DND-41 (cell line): ENCODE measurements around the gene PRELP.

Experiments used
- EZH2 ChIP-seq: IDR thresholded peaks from 3 replicates; pipeline ENCODE4 v1.6.1; 2012; ENCODE audit warnings: borderline replicate concordance, low read depth, mild to moderate bottlenecking, moderate library complexity, low read length, inconsistent platforms; ENCODE audit not compliant: severe bottlenecking
- TF ChIP-seq, protein P1 (sequence below): IDR thresholded peaks from 2 replicates; pipeline ENCODE4 v1.5.1; 2012; ENCODE audit warnings: borderline replicate concordance, low read length, moderate library complexity, mild to moderate bottlenecking; ENCODE audit not compliant: poor library complexity, severe bottlenecking; ENCODE audit errors: extremely low read depth

- no peak for TF ChIP-seq EZH2
- TF ChIP-seq, protein P1, sequence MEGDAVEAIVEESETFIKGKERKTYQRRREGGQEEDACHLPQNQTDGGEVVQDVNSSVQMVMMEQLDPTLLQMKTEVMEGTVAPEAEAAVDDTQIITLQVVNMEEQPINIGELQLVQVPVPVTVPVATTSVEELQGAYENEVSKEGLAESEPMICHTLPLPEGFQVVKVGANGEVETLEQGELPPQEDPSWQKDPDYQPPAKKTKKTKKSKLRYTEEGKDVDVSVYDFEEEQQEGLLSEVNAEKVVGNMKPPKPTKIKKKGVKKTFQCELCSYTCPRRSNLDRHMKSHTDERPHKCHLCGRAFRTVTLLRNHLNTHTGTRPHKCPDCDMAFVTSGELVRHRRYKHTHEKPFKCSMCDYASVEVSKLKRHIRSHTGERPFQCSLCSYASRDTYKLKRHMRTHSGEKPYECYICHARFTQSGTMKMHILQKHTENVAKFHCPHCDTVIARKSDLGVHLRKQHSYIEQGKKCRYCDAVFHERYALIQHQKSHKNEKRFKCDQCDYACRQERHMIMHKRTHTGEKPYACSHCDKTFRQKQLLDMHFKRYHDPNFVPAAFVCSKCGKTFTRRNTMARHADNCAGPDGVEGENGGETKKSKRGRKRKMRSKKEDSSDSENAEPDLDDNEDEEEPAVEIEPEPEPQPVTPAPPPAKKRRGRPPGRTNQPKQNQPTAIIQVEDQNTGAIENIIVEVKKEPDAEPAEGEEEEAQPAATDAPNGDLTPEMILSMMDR = no peak
These were observed 33.8 kb upstream of the PRELP start for GRCh38 chr1:203441766-203442165.
